Measurements from ENCODE around the gene BIRC6.
"Not testable (repeated sequence)": the region's sequence is repeated elsewhere in the genome, so short reads cannot be mapped to it uniquely, and the experiment has no call there.

The BIRC6 gene

GRCh38 chr2:32624812-32625211, 268.0 kb downstream of the BIRC6 start:
- DNase-seq = no peak

- no peak for DNase-seq
These were observed 269.9 kb downstream of the BIRC6 start for GRCh38 chr2:32626639-32627221.

- DNase-seq = peak; percentile 12
These were observed 270.6 kb downstream of the BIRC6 start for GRCh38 chr2:32627441-32627813.

GRCh38 chr2:32627814-32628579, 271.2 kb downstream of the BIRC6 start, which contains the start of gene TTC27:
TTC27 (plus strand) TSS chr2:32628050; CDS start chr2:32628293, 243 bp downstream.
- peak; percentile 92 for DNase-seq

GRCh38 chr2:32632089-32632488, 275.3 kb downstream of the BIRC6 start:
- no peak for DNase-seq

GRCh38 chr2:32633040-32633439, 276.2 kb downstream of the BIRC6 start:
- DNase-seq = no peak

- not testable (repeated sequence) for DNase-seq
These were observed 281.7 kb downstream of the BIRC6 start for GRCh38 chr2:32638548-32638947.

- DNase-seq = no peak
These were observed 284.4 kb downstream of the BIRC6 start for GRCh38 chr2:32641180-32641579.

- no peak for DNase-seq
These were observed 290.4 kb downstream of the BIRC6 start for GRCh38 chr2:32647180-32647651.

GRCh38 chr2:32652555-32653209, 295.9 kb downstream of the BIRC6 start:
- DNase-seq = no peak

GRCh38 chr2:32656069-32656468, 299.2 kb downstream of the BIRC6 start:
- no peak for DNase-seq

- no peak for DNase-seq
These were observed 307.0 kb downstream of the BIRC6 start for GRCh38 chr2:32663864-32664263.

GRCh38 chr2:32666704-32667103, 309.9 kb downstream of the BIRC6 start:
- DNase-seq = no peak

- DNase-seq = no peak
These were observed 311.4 kb downstream of the BIRC6 start for GRCh38 chr2:32668254-32668653.

Measured in activated CD4-positive, alpha-beta T cell treated with anti-CD3 and anti-CD28 coated beads, Interleukin-2, amount 50 U/mL, for 1 hour (primary cell).